ENCODE measurements around the gene ERCC1. TPM values are rescaled to one million over a fixed set of nuclear protein-coding genes. Genes with fewer than 3 reads are reported as not detected.

Gene ERCC1
- total RNA-seq, 1 experiment from 2014 or later, result 62.4 TPM

GRCh38 chr19:45445139-45445538, 21.4 kb upstream of the ERCC1 start:
- Histone ChIP-seq H3K9me3 (ENCODE audit: control insufficient read depth, low read depth, low read length) (no peaks in the 10 kb centered on the region), H3K27me3 (ENCODE audit: insufficient read depth, low read length) (no peaks in the 10 kb centered on the region), H3K4ac (ENCODE audit: low read depth, low read length) (no peak overlapping the region), H2BK20ac (ENCODE audit: low read depth, low read length, poor library complexity, severe bottlenecking) (no peak overlapping the region), H4K5ac (ENCODE audit: insufficient read length, low read depth, low read length) (no peak overlapping the region), H3K56ac (ENCODE audit: insufficient read length, low read depth, low read length) (no peak overlapping the region), H3K79me1 (ENCODE audit: insufficient read depth, low read depth, low read length, poor library complexity, severe bottlenecking) (no peaks in the 10 kb centered on the region), H3K9ac (ENCODE audit: extremely low read depth, insufficient read length, low read length) (no peak overlapping the region), H2BK120ac (ENCODE audit: low read depth, low read length, poor library complexity, severe bottlenecking) (no peak overlapping the region), H3K4me1 (ENCODE audit: insufficient read depth, low read length) (peaks cover 4% of the 10 kb centered on the region; the same call in 1 of the 2 replicates), H3K23ac (ENCODE audit: insufficient read length, low read depth, low read length) (no peak overlapping the region), H3K14ac (ENCODE audit: insufficient read depth, low read length) (no peak overlapping the region), H2AK5ac (ENCODE audit: insufficient read length, low read length) (no peak overlapping the region), H3K4me2 (ENCODE audit: insufficient read depth, insufficient read length, low read length) (peak overlapping the region; percentile 76), H4K8ac (replicated peaks; ENCODE audit: insufficient read length, low read depth, low read length) (no peak overlapping the region), H2BK5ac (ENCODE audit: insufficient read length, low read length) (no peak overlapping the region), H3T11ph (ENCODE audit: low read length) (no peak overlapping the region), H3K18ac (ENCODE audit: insufficient read length, low read depth, low read length) (no peak overlapping the region), H2BK15ac (ENCODE audit: low read depth, low read length) (no peak overlapping the region), H3K27ac (ENCODE audit: insufficient read length, low read depth, low read length) (no peak overlapping the region), H3K23me2 (ENCODE audit: insufficient read length, low read depth, low read length, poor library complexity, severe bottlenecking) (peaks cover 10% of the 10 kb centered on the region), H4K20me1 (ENCODE audit: control insufficient read depth, insufficient read depth, insufficient read length) (no peaks in the 10 kb centered on the region), H2BK12ac (ENCODE audit: insufficient read length, low read depth, low read length) (no peak overlapping the region), H4K91ac (ENCODE audit: insufficient read length, low read depth, low read length) (peak overlapping the region; percentile 36), H3K79me2 (ENCODE audit: insufficient read depth, low read length) (no peaks in the 10 kb centered on the region), H2AFZ (ENCODE audit: low read length) (no peak overlapping the region)
- Mint-ChIP-seq H3K27ac (peak overlapping the region in 2 of 3 experiments; percentile 10 to 97; a peak in 2 of 7 replicates), H3K27me3 (ENCODE audit: low read depth) (peaks cover 19% of the 10 kb centered on the region), H3K9me3 (peaks cover 0 to 3% of the 10 kb centered on the region in 2 experiments; a peak in 1 of 5 replicates), H3K36me3 (ENCODE audit: insufficient read depth in 1 of 3, low read depth in 3 of 3) (no peaks in the 10 kb centered on the region), H3K4me1 (peaks cover 27 to 39% of the 10 kb centered on the region in 2 experiments), H3K4me3 (peak overlapping the region in 1 of 2 experiments; percentile 79; a peak in 3 of 5 replicates)
- WGBS (ENCODE audit: extremely low coverage, insufficient read length, low lambda C conversion rate), result no CpG with 5 or more reads among the region's 4 CpGs
- TF ChIP-seq CTCF (conservative IDR thresholded peaks at IDR 0.05), result no peak
- no peak for DNase-seq

All from H9 (cell line).